BLaER1 treated with 17β-estradiol and CSF1 and Interleukin-3, amounts not matched to agents 10 nM and 100 nM (cell line): ENCODE data around the gene TMED9.

Experiments
- H3K27ac ChIP-seq, 11 experiments: shearing (Covaris generic); formaldehyde crosslinking; 2 replicates each; pipeline ENCODE4 v1.8.1; 2022
- H3K27me3 ChIP-seq, 11 experiments: shearing (Covaris generic); formaldehyde crosslinking; 2 replicates each; pipeline ENCODE4 v1.8.1; 2022
- H3K36me3 ChIP-seq, 11 experiments: shearing (Covaris generic); formaldehyde crosslinking; 2 replicates each; pipeline ENCODE4 v1.8.1; 2022
- H3K4me1 ChIP-seq, 10 experiments: shearing (Covaris generic); formaldehyde crosslinking; 2 replicates each; pipeline ENCODE4 v1.8.1; 2022
- H3K4me2 ChIP-seq, 11 experiments: shearing (Covaris generic); formaldehyde crosslinking; 2 replicates each; pipeline ENCODE4 v1.8.1; 2022
- H3K4me3 ChIP-seq, 10 experiments: shearing (Covaris generic); formaldehyde crosslinking; 2 replicates each; pipeline ENCODE4 v1.8.1; 2022
- H3K9ac ChIP-seq, 11 experiments: shearing (Covaris generic); formaldehyde crosslinking; 2 replicates each; pipeline ENCODE4 v1.8.1; 2022
- H3K9me3 ChIP-seq, 11 experiments: shearing (Covaris generic); formaldehyde crosslinking; replicated peaks in 1 of 11; 2 replicates each; pipeline ENCODE4 v1.8.1; 2022
- H4K20me1 ChIP-seq, 11 experiments: shearing (Covaris generic); formaldehyde crosslinking; 2 replicates each; pipeline ENCODE4 v1.8.1; 2022
- Cebpa-rat ChIP-seq, 11 experiments: shearing (Covaris generic); IDR thresholded peaks; 2 replicates each; pipeline ENCODE4 v1.8.1; 2022

The TMED9 gene

DNA sequence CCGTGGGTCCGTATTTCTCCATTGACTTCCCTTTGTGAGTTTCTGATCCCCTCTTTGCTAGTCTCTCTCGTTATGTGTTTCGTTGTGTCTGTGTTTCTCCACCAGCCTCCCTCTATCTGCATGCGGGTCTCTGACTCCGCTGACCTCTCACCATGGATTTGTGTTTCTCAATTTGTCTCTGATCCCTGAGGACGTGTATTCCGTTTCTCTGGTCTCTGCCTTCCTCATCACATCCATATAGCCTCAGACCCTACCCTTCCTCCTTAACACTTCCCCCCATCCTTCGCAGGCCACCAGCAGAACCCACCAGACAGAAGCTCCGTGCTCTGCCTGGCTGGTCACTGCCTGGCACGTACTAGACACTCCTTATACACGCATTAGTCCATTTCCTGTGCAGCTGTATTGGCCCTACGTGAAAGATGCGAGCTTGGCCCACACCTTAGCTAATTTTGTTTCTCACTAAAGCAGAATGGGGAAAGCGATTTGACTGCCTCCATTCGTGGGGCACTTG, 8.6 kb downstream of the TMED9 start:
- TF ChIP-seq Cebpa-rat (IDR thresholded peaks at IDR 0.05), result no peak
- no peaks in the 10 kb centered on the region for H3K27me3 ChIP-seq
- H3K4me1 ChIP-seq, result peaks cover 25 to 47% (median 38%) of the 10 kb centered on the region in 10 experiments
- peaks cover 13 to 43% (median 26%) of the 10 kb centered on the region in 11 experiments for H3K36me3 ChIP-seq
- peak overlapping the region; percentile 74 to 89 (median 80) for H3K4me3 ChIP-seq
- H3K9ac ChIP-seq, result peak overlapping the region; percentile 88 to 97 (median 94)
- H3K4me2 ChIP-seq, result peak overlapping the region; percentile 82 to 93 (median 91)
- H3K9me3 ChIP-seq, result no peaks in the 10 kb centered on the region
- H3K27ac ChIP-seq, result peak overlapping the region; percentile 75 to 98 (median 94)
- peaks cover 0 to 51% (median 24%) of the 10 kb centered on the region in 11 experiments; a peak in 18 of 22 replicates for H4K20me1 ChIP-seq

DNA sequence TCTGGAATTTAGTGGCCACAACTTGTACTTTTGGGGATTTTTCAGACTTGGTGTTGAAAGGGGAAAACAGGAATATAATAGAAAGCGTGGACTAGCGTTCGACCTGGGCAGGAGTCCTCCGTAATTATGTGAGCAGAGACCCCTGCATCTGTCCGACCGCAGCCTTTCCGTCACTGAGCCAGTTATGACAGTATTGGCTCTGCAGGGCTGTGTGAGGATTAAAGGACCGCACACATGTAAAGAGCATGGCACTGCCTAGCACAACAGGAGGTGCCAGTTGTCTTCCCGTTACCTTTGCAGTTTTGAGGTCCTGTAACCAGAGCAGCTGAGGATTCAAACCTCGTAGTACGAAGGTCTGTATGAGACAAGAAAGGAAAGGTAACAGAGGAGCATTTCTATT, 9.1 kb downstream of the TMED9 start:
- Histone ChIP-seq H3K9ac (peak overlapping the region; percentile 88 to 97 (median 94); a peak in 21 of 22 replicates), H3K27ac (peak overlapping the region in 10 of 11 experiments; percentile 89 to 98 (median 94); a peak in 20 of 22 replicates), H3K4me2 (peak overlapping the region; percentile 82 to 93 (median 91)), H3K36me3 (peaks cover 8 to 41% (median 25%) of the 10 kb centered on the region in 11 experiments), H3K27me3 (no peaks in the 10 kb centered on the region), H3K9me3 (no peaks in the 10 kb centered on the region), H3K4me3 (peak overlapping the region; percentile 74 to 89 (median 80); a peak in 19 of 20 replicates), H4K20me1 (peaks cover 0 to 51% (median 18%) of the 10 kb centered on the region in 11 experiments; a peak in 16 of 22 replicates), H3K4me1 (peaks cover 25 to 41% (median 36%) of the 10 kb centered on the region in 10 experiments)
- TF ChIP-seq Cebpa-rat (IDR thresholded peaks at IDR 0.05), result no peak

DNA sequence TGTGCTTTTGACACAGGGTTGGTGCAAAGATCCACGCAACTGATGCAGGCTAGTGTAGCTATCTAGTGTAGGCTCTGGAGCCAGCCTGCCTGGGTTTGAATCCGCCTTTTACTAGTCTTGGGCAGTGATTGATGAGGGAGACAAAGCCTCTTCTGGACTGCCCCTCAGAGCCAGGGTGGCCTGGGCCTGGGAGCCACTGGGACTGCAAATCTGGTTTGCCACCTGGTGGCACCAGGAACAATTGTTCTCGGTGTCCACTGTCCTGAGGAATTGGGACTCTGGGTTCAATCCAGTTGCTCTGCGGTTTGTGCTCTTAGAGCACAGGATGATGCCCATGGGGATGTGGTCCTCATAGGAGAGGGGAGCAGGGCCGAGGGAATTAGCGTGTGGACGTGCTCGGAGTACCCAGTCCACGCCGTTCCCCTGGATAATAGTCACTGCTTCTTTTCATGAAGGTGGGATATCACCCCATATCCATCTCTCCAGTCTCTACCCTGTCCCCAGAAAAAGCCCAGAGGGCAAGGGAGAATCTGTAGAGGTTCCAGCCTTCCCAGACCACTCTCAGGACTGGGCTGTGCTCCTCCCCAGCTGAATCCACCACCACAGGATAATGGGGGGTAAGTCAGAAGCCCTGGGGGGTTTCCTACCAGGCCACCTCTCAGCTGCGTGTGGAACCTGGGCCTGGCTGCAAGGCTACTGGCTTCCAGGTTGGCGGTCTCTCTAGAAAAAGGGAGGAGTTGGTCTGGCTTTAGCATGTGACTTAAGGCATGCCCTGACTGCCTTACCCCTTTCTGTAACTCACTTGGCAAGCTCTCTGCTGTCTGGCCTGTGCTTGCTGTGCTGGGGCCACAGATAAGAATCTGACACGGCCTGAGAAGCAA, 9.8 kb downstream of the TMED9 start:
- Histone ChIP-seq H3K4me2 (peak overlapping the region; percentile 82 to 93 (median 91); a peak in 19 of 22 replicates), H3K9ac (peak overlapping the region; percentile 88 to 97 (median 94); a peak in 17 of 22 replicates), H3K36me3 (peaks cover under 1 to 34% (median 21%) of the 10 kb centered on the region in 11 experiments; a peak in 21 of 22 replicates), H3K27me3 (no peaks in the 10 kb centered on the region), H3K4me3 (peak overlapping the region in 2 of 10 experiments; percentile 80 to 89; a peak in 3 of 20 replicates), H4K20me1 (peaks cover 0 to 51% (median 19%) of the 10 kb centered on the region in 11 experiments; a peak in 14 of 22 replicates), H3K4me1 (peaks cover 28 to 40% (median 34%) of the 10 kb centered on the region in 10 experiments), H3K27ac (peak overlapping the region in 5 of 11 experiments; percentile 12 to 95 (median 93); a peak in 5 of 22 replicates), H3K9me3 (no peaks in the 10 kb centered on the region)
- TF ChIP-seq Cebpa-rat (IDR thresholded peaks at IDR 0.05), result no peak

DNA sequence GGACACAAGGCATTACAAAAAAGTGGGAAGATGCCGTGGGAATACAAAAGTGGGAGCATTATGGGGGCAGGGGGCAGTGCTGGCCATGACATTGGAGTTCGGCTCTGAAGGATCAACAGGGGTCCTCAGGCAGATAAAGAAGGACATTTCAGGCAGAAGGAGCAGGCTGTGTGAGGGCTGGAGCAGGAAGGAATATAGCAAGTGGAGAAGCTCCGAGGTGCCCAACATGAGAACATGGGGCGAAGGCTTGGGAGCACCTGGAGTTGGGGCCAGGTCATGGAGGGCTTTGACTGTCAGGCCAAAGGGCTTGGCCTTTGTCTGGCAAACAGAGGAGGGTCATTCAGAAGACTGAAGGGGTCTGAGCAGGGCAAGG, 10.4 kb downstream of the TMED9 start:
- no peak for TF ChIP-seq Cebpa-rat (IDR thresholded peaks at IDR 0.05)
- Histone ChIP-seq H4K20me1 (peaks cover 0 to 55% (median 24%) of the 10 kb centered on the region in 11 experiments; a peak in 14 of 22 replicates), H3K4me1 (peaks cover 32 to 46% (median 36%) of the 10 kb centered on the region in 10 experiments), H3K27me3 (no peaks in the 10 kb centered on the region), H3K27ac (0 out of 22 replicates have a peak overlapping the region, but pooled peaks of 1 of the 11 experiments have one; percentile 93), H3K4me2 (no peak overlapping the region), H3K9ac (peak overlapping the region in 3 of 11 experiments; percentile 41 to 96 (median 94); a peak in 3 of 22 replicates), H3K36me3 (peaks cover 0 to 31% (median 18%) of the 10 kb centered on the region in 11 experiments; a peak in 13 of 22 replicates), H3K4me3 (no peak overlapping the region), H3K9me3 (no peaks in the 10 kb centered on the region)

DNA sequence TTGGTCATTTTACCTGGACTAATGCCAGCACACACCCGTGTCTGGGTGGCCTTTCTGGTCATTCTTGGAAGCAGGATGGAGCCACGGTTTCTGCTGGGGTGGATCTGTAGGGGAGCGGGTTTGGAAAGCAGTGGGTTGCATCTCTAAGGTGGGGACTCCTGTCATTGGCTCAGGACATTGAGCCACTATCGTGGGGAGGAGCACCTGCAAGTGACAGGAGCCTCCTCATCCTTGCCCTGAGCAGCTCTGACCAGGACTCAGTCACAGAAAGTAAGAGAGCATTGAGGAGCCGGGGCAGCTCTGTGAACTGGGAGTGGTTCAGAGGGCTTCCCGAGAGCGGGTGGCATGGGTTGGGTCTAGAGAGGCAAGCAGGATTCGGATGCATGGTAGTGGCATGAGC, 11.6 kb downstream of the TMED9 start:
- Histone ChIP-seq H3K36me3 (peaks cover 0 to 41% (median 22%) of the 10 kb centered on the region in 11 experiments; a peak in 15 of 22 replicates), H3K4me3 (no peak overlapping the region), H3K27me3 (no peaks in the 10 kb centered on the region), H3K4me2 (no peak overlapping the region), H3K9me3 (no peaks in the 10 kb centered on the region), H3K4me1 (peaks cover 27 to 52% (median 42%) of the 10 kb centered on the region in 10 experiments), H4K20me1 (peaks cover 0 to 63% (median 36%) of the 10 kb centered on the region in 11 experiments; a peak in 16 of 22 replicates), H3K9ac (0 out of 22 replicates have a peak overlapping the region, but pooled peaks of 2 of the 11 experiments have one; percentile 9), H3K27ac (no peak overlapping the region)
- no peak for TF ChIP-seq Cebpa-rat (IDR thresholded peaks at IDR 0.05)

- Histone ChIP-seq H3K4me3 (no peak overlapping the region), H3K27me3 (no peaks in the 10 kb centered on the region), H3K4me1 (peaks cover 28 to 55% (median 43%) of the 10 kb centered on the region in 10 experiments), H3K36me3 (peaks cover 0 to 46% (median 22%) of the 10 kb centered on the region in 11 experiments; a peak in 15 of 22 replicates), H3K9me3 (no peaks in the 10 kb centered on the region), H3K9ac (peak overlapping the region in 3 of 11 experiments; percentile 9; a peak in 1 of 22 replicates), H3K4me2 (no peak overlapping the region), H3K27ac (no peak overlapping the region), H4K20me1 (peaks cover 0 to 68% (median 41%) of the 10 kb centered on the region in 11 experiments; a peak in 16 of 22 replicates)
- TF ChIP-seq Cebpa-rat (IDR thresholded peaks at IDR 0.05), result no peak
Observed at GRCh38 chr5:177604116-177604521, 12.1 kb downstream of the TMED9 start.

DNA sequence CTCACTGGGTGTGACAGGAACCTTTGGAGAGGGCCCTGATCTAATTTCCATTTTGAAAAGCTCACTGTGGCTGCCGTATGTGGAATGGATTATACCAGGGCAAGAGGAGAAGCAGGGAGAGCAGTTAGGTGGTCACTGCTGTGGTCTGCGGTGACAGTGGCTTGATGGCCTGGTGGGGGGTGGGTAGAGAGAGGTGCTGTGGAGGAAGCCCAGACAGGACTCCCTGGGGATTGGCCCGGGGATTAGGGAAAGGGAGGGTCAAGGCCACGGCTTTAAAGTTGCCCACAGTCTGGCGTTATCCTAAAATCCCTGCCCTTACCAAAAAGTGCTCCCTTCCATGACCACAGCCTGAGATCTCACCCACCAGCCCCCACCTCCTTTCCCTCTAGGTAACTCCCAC, 12.7 kb downstream of the TMED9 start:
- H3K27me3 ChIP-seq, result no peaks in the 10 kb centered on the region
- H3K27ac ChIP-seq, result no peak overlapping the region
- H3K4me3 ChIP-seq, result no peak overlapping the region
- H3K9ac ChIP-seq, result peak overlapping the region in 3 of 11 experiments; percentile 9 to 46 (median 12); a peak in 3 of 22 replicates
- peaks cover 31 to 55% (median 46%) of the 10 kb centered on the region in 10 experiments for H3K4me1 ChIP-seq
- no peak for TF ChIP-seq Cebpa-rat (IDR thresholded peaks at IDR 0.05)
- H3K36me3 ChIP-seq, result peaks cover 0 to 47% (median 22%) of the 10 kb centered on the region in 11 experiments; a peak in 16 of 22 replicates
- H3K4me2 ChIP-seq, result no peak overlapping the region
- no peaks in the 10 kb centered on the region for H3K9me3 ChIP-seq
- H4K20me1 ChIP-seq, result peaks cover 0 to 73% (median 44%) of the 10 kb centered on the region in 11 experiments; a peak in 16 of 22 replicates

- Histone ChIP-seq H3K27me3 (no peaks in the 10 kb centered on the region), H3K36me3 (peaks cover 0 to 47% (median 22%) of the 10 kb centered on the region in 11 experiments; a peak in 16 of 22 replicates), H3K4me2 (no peak overlapping the region), H3K9ac (peak overlapping the region in 3 of 11 experiments; percentile 7 to 9 (median 9); a peak in 1 of 22 replicates), H3K4me3 (no peak overlapping the region), H3K27ac (no peak overlapping the region), H3K4me1 (peaks cover 35 to 58% (median 50%) of the 10 kb centered on the region in 10 experiments), H3K9me3 (no peaks in the 10 kb centered on the region), H4K20me1 (peaks cover 0 to 77% (median 44%) of the 10 kb centered on the region in 11 experiments; a peak in 16 of 22 replicates)
- no peak for TF ChIP-seq Cebpa-rat (IDR thresholded peaks at IDR 0.05)
Observed at GRCh38 chr5:177605078-177605477, 13.1 kb downstream of the TMED9 start.
